A549 treated with CORT108297 at 1 μM for 4 hours (cell line): ENCODE data around the gene CNTROB. TPM values are rescaled to one million over a fixed set of nuclear protein-coding genes. Genes with fewer than 3 reads are reported as not detected.

Source experiments
- total RNA-seq: library from RNA; stranded (reverse); fragments of 200-300 nt; extraction: Qiagen RNA extraction; gene quantifications from 5 replicates; pipeline ENCODE4 v1.2.3, GENCODE V29; 2022

CNTROB gene, protein sequence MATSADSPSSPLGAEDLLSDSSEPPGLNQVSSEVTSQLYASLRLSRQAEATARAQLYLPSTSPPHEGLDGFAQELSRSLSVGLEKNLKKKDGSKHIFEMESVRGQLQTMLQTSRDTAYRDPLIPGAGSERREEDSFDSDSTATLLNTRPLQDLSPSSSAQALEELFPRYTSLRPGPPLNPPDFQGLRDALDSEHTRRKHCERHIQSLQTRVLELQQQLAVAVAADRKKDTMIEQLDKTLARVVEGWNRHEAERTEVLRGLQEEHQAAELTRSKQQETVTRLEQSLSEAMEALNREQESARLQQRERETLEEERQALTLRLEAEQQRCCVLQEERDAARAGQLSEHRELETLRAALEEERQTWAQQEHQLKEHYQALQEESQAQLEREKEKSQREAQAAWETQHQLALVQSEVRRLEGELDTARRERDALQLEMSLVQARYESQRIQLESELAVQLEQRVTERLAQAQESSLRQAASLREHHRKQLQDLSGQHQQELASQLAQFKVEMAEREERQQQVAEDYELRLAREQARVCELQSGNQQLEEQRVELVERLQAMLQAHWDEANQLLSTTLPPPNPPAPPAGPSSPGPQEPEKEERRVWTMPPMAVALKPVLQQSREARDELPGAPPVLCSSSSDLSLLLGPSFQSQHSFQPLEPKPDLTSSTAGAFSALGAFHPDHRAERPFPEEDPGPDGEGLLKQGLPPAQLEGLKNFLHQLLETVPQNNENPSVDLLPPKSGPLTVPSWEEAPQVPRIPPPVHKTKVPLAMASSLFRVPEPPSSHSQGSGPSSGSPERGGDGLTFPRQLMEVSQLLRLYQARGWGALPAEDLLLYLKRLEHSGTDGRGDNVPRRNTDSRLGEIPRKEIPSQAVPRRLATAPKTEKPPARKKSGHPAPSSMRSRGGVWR
- total RNA-seq: 32.1 to 47.2 TPM (median 42.7 TPM) in 5 replicates

DNA sequence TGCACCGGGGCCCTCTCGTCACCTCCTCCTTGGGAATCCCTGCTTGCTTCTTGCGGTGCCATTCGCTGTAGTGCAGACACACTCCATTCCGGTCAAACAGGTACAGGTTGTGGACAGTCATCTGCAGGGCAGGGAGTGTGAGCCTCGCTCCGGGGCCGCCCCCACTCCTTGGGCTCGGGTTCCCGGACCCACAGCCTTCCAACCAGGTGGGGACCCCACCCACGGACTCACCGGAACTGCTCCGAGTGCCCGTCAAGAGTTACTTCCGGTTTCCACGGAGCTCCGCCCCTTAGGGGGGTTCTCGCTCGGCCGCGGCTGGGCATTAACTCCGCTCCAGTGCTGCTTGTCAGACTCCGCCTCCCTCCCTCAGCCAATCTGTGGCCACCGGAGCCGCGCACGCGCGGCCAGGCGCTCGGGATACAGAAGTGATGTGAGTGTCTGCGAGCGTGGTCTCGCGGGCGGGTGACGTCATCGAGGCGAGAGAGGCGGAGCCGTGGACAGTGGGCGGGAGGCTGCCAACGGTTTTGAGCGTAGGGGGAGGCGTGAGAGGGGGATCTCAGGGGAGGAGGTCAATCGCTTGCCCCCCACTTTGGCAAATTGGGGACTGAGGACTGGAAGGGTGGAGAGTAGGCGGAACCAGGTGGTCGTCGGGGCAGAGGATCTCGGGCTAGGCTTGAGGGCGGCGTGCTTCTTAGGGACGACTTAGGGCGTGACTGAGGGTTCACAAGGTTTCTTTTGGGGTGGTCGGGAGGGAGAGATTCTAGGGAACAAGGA lies at the start of gene CNTROB, which contains the start of gene TRAPPC1:
Gene CNTROB, plus strand, starts transcription at position 498 of the 774 bp plus-strand sequence. CDS start 874 bp downstream, outside the sequence.
Gene TRAPPC1, minus strand, starts transcription at position 238 of the 774 bp plus-strand sequence. Its CDS starts 117 bp downstream, at position 121.

DNA sequence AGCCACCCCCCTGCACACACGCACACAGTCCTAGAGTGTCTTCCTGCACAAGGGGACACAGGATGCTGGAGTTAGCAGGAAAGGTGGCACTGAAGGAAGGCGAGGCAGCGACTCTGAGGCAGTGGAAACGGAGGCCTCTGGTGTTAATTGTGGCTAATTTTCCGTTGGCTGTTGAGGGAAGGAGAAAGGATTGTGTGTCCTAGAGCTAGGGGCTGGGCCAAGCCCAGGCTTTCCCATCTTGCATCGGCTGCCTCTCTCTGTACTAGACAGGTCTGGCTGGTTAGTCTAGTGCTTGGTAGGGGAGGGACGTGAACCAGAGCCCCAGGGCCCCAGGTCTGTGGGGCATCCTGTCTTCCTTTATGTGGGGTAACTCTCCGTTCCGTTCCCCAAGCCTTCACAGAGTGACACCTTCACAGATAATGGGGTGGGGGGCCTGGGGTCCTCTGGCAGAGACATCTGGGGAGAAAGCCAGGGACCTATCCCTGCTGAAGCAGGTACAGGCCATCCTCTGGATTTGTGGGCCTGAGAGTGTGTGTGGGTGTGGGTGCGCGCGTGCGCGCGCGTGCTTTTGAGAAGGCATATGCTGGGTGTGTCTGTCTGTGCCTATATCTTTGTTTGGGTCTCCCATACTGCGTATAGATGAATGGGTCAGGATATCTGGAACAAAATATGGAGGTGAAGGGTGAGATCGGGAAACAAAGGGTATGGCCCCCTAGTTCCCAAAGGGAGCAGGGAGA lies 43.7 kb upstream of the CNTROB start, which contains the start of gene CHD3:
Gene CHD3, plus strand, starts transcription at position 606 of the 737 bp plus-strand sequence. CDS start 212 bp downstream, outside the sequence.

DNA sequence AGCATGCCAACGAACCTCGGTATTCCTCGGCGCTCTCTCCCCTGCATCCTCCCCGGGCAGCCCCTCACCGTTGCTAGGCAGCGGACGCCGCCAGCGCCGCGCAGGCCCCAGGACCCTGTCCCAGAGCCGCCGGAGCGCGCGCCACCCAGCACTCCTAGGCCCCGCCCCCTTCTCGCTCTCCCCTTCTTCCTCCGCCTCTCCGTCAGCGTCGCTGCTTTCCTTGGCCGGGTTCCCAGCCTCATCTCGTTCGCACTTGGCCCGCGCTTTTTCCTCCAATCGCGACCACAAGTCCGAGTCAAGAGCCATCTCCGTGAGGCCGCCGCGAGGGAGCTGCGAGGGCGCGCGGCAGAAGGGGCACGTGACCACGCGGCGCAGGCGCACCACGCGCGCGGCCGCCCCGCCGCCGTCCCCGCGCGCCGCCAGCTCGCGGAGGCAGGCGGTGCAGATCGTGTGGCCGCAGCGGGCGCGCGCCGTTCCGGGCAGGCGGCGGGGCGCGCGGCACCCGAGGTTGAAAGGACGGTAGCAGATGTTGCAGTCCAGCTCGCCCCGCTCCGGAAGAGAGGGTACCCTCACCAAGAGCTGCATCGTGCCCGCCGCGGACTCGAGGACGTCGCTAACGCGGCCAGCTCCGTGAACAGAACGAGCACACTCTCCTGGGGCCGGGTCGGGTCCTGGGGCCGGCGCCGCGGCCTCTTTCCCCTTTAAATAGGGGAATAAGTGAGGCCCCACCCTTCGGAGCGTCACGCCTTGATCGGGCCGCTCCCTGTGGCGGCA lies 16.2 kb upstream of the CNTROB start, which contains the start of gene RNF227:
Gene RNF227, minus strand, starts transcription at position 679 of the 774 bp plus-strand sequence. Its CDS starts 94 bp downstream, at position 585.

DNA sequence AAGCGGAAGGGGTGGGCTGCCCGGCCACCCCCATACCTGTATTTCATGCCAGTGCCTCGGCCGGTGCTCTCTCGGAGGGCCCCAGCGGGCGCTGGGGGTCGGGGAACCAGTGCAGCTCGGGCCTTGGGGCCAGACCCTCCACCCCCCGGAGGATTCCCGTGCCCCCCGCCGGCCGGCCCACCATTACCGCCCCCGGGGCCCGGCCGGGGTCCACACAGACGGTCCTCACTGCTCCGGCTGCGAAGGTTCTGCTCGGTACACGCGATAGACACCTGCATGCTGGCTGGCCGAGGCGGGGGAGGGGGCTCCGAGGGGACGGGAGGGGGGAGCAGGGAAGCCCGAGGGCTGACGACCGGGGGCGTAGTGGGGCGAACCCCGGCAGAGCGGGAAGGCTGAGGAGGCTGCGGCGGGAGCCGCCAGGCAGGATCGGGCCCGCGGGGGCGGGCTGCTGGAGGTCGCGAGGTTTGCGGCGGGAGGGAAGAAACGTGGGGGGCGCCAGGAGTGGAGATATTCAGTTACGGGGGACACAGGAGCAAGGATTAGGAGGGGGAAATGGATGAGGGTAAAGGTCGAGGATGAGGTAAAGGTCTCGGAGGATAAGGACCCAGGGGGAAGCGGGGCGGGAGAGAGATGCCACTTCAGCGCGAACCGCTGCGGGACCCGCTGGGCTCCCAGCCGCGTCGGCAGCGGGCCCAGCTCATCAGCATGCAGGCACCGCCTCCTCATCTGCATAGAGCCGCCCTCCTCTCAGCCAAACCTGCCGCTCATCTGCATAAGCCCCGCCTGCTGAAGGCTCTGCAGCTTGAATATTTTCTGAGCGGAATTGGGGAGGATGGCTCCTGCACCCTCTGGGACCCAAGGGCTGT lies 2.6 kb upstream of the CNTROB start, which contains the start of gene KCNAB3:
Gene KCNAB3, minus strand, starts transcription at position 699 of the 866 bp plus-strand sequence. Its CDS starts 421 bp downstream, at position 278.

Other genes starting within 250 kb of the CNTROB start
- gene TP53, start 244.7 kb upstream of the CNTROB start, total RNA-seq: 49.0 to 53.9 TPM (median 51.0 TPM) in 5 replicates
- 33.2 to 50.4 TPM (median 45.9 TPM) in 5 replicates for gene WRAP53, start 243.7 kb upstream of the CNTROB start, total RNA-seq
- 1.1 to 1.6 TPM (median 1.5 TPM) in 5 replicates for gene EFNB3, start 227.0 kb upstream of the CNTROB start, total RNA-seq
- gene DNAH2, start 214.5 kb upstream of the CNTROB start, total RNA-seq: 0.01 to 0.05 TPM (median 0.01 TPM) in 3 of 5 replicates, not detected in the others
- gene KDM6B, start 98.0 kb upstream of the CNTROB start, total RNA-seq: 14.0 to 19.7 TPM (median 16.6 TPM) in 5 replicates
- gene TMEM88, start 77.1 kb upstream of the CNTROB start, total RNA-seq: 0.27 to 1.9 TPM (median 0.92 TPM) in 5 replicates
- 178 to 250 TPM (median 228 TPM) in 5 replicates for gene NAA38, start 74.6 kb upstream of the CNTROB start, total RNA-seq
- 20.3 to 23.4 TPM (median 21.5 TPM) in 5 replicates for gene CYB5D1, start 74.2 kb upstream of the CNTROB start, total RNA-seq
- gene CHD3, start 43.4 kb upstream of the CNTROB start, total RNA-seq: 58.9 to 70.4 TPM (median 63.8 TPM) in 5 replicates
- gene RNF227, start 15.9 kb upstream of the CNTROB start, total RNA-seq: 1.2 to 1.9 TPM (median 1.5 TPM) in 5 replicates
- 1.7 to 3.1 TPM (median 2.6 TPM) in 5 replicates for gene KCNAB3, start 2.4 kb upstream of the CNTROB start, total RNA-seq
- 298 to 343 TPM (median 309 TPM) in 5 replicates for gene TRAPPC1, start 260 bp upstream of the CNTROB start, total RNA-seq
- gene GUCY2D, start 70.4 kb downstream of the CNTROB start, total RNA-seq: 0.07 to 0.40 TPM (median 0.11 TPM) in 4 of 5 replicates, not detected in the other
- 0.03 to 0.05 TPM (median 0.04 TPM) in 3 of 5 replicates, not detected in the others for gene ALOX15B, start 106.9 kb downstream of the CNTROB start, total RNA-seq
- gene ALOX12B, start 155.5 kb downstream of the CNTROB start, total RNA-seq: 1.3 to 2.1 TPM (median 1.6 TPM) in 5 replicates
- 5.8 to 9.3 TPM (median 8.0 TPM) in 5 replicates for gene ALOXE3, start 186.3 kb downstream of the CNTROB start, total RNA-seq
- gene HES7, start 191.9 kb downstream of the CNTROB start, total RNA-seq: 1.6 to 3.7 TPM (median 3.1 TPM) in 5 replicates
- 19.4 to 22.8 TPM (median 21.1 TPM) in 5 replicates for gene PER1, start 220.2 kb downstream of the CNTROB start, total RNA-seq
- 20.8 to 30.3 TPM (median 26.2 TPM) in 5 replicates for gene VAMP2, start 230.7 kb downstream of the CNTROB start, total RNA-seq
- 18.9 to 23.4 TPM (median 20.9 TPM) in 5 replicates for gene TMEM107, start 244.2 kb downstream of the CNTROB start, total RNA-seq